Activated CD4-positive, alpha-beta T cell treated with anti-CD3 and anti-CD28 coated beads, Interleukin-2, Interleukin-6, amounts not matched to agents 100 ng/mL and 50 ng/mL, durations not matched to agents 16 hours and 8 hours (primary cell): ENCODE results near the gene CHSY1.
"Not testable (repeated sequence)": the region's sequence is repeated elsewhere in the genome, so short reads cannot be mapped to it uniquely, and the experiment has no call there.

Experiments used
- DNase-seq: peaks from one replicate; pipeline ENCODE4 v3.0.0-alpha.2; 2020

CHSY1 gene, protein sequence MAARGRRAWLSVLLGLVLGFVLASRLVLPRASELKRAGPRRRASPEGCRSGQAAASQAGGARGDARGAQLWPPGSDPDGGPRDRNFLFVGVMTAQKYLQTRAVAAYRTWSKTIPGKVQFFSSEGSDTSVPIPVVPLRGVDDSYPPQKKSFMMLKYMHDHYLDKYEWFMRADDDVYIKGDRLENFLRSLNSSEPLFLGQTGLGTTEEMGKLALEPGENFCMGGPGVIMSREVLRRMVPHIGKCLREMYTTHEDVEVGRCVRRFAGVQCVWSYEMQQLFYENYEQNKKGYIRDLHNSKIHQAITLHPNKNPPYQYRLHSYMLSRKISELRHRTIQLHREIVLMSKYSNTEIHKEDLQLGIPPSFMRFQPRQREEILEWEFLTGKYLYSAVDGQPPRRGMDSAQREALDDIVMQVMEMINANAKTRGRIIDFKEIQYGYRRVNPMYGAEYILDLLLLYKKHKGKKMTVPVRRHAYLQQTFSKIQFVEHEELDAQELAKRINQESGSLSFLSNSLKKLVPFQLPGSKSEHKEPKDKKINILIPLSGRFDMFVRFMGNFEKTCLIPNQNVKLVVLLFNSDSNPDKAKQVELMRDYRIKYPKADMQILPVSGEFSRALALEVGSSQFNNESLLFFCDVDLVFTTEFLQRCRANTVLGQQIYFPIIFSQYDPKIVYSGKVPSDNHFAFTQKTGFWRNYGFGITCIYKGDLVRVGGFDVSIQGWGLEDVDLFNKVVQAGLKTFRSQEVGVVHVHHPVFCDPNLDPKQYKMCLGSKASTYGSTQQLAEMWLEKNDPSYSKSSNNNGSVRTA

DNA sequence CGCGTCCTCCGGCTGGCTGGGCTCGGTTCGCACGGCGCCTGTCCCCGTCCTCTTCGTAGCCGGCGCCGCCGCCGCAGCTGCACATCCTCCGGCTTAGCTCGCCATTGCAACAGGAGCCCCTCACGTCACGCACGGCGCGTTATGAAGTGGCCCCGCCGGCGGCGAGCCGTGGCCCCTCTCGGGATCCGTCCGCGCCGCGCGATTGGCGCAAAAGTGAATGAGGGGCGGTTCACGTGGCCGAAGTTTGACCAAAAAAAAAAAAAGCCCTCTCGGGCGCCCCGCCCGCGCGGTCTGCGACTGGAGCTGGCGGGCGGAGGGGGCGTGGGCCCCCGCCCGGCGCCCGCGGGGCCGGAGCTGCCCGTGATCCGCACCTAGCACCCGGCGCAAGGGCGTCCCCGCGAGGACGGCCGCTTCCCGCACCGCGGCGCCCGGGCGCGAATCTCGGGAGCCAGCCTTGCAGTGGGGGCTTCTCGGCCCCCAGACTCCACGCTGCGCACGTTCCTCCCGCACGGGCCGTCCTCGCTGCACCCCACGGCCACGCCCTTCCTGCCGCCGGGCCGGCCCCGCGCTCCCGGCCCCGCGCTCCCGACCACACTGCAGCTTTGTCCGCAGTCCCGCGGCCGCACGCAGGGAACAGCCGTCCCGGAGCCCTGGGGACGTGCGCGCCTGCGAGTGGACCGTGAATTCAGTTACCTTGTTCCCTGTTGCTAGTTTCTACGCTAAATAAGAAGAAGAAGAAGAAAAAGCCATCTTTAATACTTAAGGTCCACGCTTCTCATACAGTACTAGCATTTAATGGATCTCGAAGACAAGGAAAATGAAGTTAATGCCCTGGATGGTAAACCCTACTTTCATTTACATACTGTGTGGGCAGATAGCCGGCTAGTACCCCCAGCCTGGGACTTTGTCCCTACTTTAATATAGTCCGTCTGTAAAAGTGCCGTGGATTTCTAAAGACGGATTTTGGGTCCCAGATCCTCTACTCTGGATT, at the start of gene CHSY1:
CHSY1 (minus strand) TSS at position 219 of the 991 bp plus-strand sequence. CDS start 592 bp downstream, outside the sequence.
- DNase-seq = peak; percentile 93

- DNase-seq = no peak
These were observed 44.9 kb upstream of the CHSY1 start for GRCh38 chr15:101296418-101297405.

- DNase-seq = no peak
These were observed 43.8 kb upstream of the CHSY1 start for GRCh38 chr15:101295607-101296161.

- peak; percentile 98 for DNase-seq
These were observed 43.1 kb upstream of the CHSY1 start, which contains the start of gene SNRPA1 for GRCh38 chr15:101294731-101295606. Gene SNRPA1 (minus strand): TSS chr15:101295248. CDS start chr15:101295178, 70 bp downstream.

DNA sequence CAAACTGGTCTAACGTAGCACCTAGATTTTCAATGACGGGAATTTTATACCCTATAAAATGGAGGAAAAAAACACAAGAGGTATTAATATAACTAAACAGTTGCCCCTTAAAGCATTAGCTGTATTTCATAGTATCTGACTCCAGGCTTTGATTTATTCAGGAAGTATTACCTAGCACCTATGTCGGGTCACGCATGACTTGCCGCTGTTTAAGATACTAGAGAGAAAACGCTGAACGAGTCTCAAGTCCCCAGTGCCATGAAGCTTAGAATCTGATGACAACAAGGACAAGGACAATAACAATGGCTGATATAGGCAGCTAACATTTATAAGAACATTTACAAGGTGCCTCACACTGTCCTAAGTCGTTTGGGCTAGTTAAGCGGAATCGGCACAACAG, 41.3 kb upstream of the CHSY1 start:
- no peak for DNase-seq

GRCh38 chr15:101288905-101289513, 37.2 kb upstream of the CHSY1 start:
- peak; percentile 72 for DNase-seq

- not testable (repeated sequence) for DNase-seq
These were observed 35.5 kb upstream of the CHSY1 start for GRCh38 chr15:101287342-101287741.

DNA sequence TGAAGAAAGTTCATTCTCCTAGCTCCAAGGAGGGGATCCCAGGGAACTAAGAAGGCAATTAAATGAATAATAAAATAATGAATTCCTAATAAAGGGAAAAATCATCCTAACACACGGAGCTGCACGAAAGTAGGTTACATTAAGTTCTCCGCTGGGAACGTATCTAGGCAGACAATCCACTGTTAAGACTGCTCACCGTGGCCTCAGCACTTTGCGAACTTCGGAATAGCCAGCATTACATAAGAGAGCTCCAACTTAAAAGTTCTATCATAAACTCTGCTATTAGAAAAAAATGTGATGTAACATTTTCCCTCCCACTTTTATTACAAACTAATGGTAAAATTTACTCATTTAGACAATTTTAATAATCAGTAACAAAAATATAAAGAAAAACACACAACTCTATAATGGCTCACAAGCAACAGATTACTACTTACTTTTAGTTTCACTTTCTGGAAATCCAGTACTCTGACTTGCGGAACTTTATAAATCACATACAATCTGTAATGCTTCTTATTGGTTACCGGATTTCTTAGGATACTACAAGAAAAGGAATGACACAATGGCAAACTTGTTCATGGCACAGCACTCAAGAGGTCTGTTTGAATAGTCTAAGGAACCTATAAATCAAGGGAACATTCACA, 34.7 kb upstream of the CHSY1 start:
- DNase-seq = no peak

GRCh38 chr15:101283931-101284330, 32.1 kb upstream of the CHSY1 start:
- no peak for DNase-seq

- no peak for DNase-seq
These were observed 28.2 kb upstream of the CHSY1 start for GRCh38 chr15:101280007-101280406.

DNA sequence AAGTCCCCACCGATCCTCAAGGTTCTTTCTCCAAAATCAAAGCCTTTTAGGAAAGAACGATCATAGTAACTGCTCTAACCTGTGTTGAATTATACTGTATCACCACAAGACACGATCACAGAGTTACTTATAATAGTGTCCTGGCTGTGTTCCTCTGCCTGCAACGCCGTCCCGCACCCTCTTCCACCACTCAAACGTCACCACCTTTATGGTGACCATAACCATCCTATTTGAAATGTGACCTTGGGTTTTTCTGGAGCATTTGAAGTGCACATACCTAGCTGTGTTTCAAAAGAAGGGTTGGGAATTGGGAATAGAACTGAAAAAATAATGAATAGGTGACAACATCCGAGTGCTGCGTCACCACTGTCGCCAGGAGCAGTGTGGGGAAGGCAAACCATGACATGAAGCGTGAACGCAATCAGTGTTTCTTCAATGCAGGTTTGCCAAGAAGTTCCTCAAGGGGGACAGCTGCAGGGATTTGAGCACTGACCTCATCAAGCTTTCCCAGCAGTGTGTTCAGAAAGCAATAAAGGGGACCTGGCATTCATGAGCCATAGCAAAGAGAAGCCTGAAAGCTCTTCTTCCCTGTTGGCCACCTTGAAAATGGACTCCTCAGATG, 26.2 kb upstream of the CHSY1 start:
- no peak for DNase-seq

DNA sequence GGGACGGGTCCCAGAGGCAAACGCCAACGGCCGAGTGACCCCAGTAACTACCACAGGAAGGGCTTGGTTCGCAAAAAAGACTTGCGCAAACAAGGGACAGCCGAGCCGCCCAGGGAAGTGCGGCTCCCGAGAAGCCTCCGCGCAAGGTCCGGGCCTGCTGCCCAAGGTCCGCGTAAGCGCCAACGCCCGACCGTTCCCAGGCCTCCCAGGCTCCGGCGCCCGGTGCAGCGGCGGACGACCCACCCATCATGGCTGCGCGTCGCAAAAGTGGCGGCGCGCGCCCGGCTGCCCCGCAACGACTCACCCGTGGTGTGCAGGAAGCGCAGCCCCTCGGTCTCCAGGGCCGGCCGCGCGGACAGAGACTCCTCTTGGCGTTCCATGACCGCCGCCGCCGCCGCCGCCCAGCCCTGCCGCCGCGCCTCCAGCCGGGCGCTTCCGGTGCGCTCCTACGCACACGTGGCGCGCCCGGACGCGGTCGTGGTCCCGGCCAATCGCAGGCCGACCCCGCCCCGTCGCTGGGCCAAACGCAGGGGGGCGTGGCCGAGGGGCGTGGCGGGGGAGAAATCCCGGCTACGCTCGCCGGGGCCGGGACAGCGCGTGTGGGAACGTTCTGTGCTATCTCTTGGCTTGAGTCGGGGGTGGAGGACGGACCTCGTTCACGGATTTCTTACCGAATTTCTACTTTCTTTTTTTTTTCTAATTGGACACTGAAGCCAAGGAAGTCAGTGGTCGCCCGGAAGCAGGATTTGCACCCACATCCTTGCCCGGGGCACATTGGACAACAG, 25.4 kb upstream of the CHSY1 start, which contains the start of gene SELENOS:
SELENOS (minus strand) TSS at position 448 of the 785 bp plus-strand sequence; CDS start at position 380, 68 bp downstream.
- DNase-seq = peak; percentile 92

GRCh38 chr15:101276501-101277037, 24.7 kb upstream of the CHSY1 start:
- DNase-seq = peak; percentile 50

- peak; percentile 65 for DNase-seq
These were observed 23.2 kb upstream of the CHSY1 start for GRCh38 chr15:101275018-101275417.

GRCh38 chr15:101273534-101273933, 21.7 kb upstream of the CHSY1 start:
- DNase-seq = no peak

DNA sequence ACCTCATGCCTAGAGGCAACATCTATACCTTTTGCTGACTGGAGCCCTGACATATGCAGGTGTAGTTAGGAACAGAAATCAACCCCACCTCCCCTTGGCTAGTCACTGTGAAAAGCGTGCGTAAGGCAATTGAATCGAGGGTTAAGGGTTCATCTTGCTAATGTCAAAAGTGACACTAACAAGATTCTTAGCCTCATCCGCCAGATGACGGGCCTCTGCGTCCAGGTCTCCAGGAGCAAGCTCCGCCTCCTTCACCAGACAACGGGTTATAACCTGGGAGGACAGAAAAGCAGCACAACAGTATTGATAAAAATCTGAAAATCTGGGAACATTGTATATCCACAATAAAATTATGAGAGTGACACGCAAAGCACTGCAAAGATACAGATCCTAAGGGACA, 20.7 kb upstream of the CHSY1 start:
- no peak for DNase-seq
